COLO668 (cell line): Measurements from ENCODE around the gene TMEM203.

Experiments used
- DNase-seq: peaks from one replicate; lab custom pipeline; 2025; ENCODE audit not compliant: unreplicated experiment; lab: John Stamatoyannopoulos, UW

The TMEM203 gene

DNA sequence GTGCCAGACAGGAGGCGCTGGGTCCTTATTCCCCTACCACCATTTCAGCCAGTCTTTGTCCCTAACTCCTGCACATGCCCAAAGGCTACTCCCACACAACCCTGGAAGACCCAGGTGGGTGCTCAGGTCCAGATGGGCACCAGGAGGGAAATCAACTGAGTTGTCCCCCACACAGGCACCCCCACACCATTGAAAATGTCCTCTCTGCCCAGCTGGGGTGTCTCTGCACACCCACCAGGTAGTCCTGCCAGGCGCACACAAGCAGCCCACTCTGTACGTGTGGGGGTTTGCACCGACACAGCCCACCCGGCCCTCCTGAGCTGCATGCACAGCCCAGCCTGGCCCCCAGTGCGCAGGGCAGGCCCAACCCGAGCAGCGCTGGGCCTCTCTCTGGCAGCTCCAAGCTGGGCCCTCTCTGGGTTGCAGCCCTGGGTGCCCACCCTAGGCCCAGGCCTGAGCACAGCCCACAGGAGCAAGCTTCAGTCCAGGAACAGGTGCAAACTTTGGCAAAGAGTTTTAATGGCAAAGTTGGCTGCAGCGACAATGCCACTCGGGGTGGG, 14.4 kb upstream of the TMEM203 start:
- DNase-seq: no peak

DNA sequence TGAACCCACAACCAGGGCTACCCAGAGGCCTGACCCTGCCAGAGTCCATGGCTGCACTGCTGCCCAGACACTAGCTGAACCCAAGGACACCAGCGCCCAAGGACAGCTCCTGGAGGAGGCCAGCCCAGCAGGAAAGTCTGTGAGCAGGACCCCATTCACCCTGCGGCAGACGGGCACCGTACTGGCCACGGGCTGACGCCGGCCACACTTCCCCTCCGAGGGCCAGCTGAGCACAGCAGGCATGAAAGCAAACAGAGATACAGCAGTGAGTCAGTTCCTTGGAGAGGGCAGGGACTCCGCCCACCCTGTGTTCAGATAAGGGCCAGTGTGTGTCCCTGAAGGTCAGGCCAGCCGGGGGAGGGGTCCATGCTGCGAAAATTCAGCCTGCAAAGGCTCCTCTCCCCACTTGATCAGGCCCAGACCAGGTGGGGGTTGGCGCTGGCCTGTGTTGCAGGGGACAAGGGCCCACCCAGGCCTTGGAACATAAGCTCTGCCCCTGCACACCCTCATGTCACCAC, 13.4 kb upstream of the TMEM203 start:
- DNase-seq: peak; percentile 64

DNA sequence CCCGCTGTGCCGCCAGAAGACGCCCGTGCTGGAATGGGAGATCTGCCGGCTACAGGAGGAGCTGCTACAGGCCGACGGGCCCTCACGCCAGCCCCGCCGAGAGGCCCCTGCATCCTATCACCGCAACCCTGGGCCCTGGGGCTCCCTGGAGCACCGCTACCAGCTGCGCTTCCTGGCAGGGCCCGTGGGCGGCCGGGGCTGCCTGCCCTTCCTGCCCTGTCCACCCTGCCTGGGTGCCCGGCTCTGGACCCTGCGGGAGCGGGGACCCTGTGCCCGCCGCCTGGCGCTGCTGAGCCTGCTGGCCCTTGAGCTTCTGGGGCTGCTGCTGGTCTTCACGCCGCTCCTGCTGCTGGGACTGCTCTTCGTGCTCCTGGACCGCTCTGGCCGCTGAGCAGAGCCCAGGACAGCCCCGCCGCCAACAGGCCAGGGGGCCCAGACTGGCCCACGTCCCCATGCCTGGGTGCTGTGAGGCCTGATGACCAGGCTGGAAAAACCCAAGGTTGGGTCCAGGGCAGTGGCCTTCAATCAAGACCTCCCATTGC, 12.8 kb upstream of the TMEM203 start:
- DNase-seq: no peak

DNA sequence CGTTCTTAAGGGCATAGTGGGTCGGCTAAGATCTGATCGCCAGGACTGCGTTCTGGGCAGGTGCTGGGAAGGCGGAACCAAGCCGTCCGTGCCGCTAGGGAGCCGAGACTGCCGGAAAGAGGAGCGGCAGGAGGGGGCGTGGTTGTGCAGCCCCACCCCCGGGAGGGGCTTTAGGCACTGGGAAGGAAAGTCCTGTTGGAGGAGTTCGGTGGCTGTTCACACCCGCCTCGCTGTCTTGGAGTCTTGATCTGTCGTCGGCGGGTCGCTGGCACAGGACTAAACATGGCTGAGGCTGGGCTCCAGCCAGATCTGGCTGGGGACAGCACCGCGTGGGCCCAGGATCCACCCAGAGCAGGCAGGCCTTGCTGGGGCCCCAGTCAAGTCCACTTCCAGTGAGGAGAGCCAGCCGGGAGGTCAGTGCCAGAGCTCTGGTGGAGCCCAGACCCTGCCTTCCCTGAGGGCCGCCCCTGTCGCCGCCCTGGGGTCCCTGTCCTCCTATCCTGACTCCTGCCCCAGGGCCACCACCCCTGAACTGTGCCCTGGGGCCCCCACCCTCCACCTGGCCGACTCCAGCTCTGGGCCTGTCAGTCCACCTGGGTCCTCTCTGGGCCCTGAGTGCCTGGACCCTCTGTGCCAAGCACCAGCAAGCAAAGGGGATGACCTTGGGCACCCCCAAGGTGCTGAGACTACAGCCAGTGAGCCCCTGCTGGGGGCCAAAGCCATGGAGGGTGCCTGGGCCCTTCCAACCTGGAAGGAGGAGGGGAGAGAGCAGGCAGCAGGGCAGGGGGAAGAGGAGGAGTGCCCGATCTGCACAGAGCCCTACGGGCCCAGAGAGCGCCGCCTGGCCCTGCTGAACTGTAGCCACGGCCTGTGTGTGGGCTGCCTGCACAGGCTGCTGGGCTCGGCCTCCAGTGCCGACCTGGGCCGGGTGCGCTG, 12.1 kb upstream of the TMEM203 start:
- peak; percentile 58 for DNase-seq

DNA sequence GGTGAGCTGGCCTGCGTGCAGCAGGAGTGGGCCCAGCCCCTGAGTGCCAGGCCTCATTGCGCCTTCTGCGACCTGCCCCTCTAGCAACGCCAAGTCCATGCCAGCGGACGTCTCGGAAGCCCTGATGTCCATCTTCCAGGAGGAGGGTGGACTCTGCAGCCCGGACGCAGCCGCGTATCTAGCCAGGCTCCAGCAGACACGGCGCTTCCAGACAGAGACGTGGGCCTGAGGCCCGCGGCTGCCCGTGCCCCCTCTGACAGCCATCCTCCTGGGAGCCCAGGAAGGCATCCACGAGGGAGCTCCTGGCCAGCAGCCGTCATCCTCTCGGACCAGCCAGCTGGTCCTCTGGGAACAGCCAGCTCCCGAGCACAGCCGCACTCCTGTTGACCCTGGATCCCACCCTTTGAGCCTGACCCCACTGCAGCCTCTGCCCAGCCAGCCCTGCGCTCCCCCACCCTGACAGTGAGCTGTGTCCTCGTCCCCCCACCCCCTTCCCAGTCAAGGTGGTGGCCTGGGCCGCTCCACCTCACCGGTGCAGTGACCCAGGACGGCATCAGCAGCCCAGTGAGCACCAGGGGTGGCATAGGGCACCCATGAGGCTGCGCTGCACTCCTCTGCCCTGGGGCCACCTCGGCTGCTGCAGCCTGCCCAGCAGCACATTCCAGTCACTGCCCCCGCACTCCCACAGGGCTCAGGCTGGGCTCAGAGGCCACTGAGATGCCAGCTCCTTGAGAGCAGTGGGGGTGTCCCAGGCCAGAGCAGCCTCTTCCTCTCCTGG, 10.9 kb upstream of the TMEM203 start:
- no peak for DNase-seq

DNA sequence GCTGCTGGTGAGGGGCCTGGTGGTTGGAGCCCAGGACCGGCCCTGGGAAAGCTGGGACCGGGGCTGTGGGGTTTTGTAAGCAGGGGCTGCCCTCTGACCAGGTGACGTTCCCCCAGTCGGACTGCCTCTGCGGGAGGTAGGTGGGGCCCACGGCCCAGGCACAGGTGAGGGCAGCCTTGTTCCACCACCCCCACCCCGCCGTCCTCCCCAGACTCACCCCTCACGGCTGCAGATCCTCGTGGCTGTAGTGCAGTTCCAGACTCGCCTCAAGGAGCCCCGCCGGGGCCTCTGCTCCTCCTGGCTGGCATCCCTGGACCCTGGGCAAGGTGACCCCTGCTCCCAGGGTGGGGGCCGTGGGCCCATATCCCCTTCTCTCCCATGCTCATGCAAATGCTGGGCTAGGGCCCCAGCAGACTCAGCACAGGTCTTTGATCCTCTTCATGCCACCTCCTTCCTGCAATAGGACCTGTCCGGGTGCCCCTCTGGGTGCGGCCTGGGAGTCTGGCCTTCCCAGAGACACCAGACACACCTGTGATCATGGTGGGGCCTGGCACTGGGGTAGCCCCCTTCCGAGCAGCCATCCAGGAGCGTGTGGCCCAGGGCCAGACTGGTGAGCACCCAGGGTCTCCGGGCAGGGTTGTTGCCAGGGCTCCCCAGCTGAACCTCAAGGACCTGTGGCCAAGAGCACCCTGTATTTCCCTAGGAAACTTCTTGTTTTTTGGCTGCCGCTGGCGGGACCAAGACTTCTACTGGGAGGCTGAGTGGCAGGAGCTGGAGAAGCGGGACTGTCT, 9.9 kb upstream of the TMEM203 start:
- DNase-seq: no peak

DNA sequence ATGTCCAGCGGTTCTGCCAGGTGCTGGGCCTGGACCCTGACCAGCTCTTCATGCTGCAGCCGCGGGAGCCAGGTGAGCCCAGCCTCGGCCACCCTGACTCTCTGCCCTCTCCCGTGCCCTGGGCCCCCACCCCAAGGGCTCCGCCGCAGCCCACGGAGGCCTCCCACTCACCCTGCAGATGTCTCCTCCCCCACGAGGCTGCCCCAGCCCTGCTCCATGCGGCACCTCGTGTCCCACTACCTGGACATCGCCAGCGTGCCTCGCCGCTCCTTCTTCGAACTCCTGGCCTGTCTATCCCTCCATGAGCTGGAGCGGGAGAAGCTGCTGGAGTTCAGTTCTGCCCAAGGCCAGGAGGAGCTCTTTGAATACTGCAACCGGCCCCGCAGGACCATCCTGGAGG, 9.2 kb upstream of the TMEM203 start:
- DNase-seq: no peak

DNA sequence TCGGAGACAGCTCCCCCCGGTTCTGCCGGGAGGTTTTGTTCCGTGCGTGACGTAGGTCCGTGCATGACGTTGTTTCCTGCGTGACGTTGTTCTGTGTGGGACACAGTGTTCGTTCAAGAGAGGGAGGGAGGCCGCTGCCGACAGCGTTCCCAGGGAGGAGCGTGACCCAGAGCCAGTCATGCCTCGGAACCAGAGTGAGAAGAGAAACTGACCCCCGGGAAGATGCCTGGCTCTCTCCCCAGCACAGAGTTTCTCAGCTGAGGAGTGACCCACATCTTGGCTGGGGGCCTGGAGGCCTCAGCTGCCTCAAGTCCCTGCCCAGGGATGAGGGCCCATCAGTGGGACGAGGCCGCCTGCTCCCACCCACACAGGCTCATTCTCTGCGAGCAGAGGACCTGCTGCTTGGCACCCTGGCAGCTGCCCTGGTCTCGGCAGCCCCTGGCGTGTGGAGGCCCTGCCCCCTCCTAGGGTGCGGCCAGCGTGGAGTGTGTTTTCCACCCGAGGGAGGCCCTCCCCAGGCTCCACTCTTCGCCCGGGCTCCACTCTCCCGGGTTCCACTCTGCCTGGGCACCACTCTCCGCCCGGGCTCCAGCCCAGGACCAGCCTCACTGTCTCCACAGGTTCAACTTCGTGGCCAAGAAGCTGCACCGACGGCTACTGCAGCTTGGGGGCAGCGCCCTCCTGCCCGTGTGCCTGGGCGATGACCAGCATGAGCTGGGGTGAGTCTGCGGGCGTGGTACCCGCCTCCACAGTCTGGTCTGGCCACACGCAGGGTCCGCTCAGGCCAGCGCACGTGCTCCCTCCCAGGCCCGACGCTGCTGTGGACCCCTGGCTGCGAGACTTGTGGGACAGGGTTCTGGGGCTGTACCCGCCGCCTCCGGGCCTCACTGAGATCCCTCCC, 8.0 kb upstream of the TMEM203 start:
- no peak for DNase-seq

DNA sequence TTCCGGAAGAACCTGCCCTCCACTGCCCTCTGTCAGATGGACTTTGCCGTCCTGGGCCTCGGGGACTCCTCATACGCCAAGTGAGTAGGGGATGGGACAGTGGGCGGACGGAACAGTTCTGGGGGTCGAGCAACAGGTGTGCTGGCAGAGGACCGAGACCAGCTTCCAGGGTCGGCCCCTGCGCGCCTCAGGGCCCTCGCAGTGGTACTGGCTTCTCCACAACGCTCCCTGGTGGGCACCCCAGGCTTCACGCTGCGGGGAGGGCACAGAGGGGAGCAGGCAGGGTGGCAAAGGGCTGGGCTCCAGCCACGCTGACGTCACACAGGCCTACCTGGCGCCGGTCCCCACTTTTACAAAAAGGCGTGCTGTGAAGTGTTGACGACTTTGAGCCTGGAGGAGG, 7.1 kb upstream of the TMEM203 start:
- DNase-seq: no peak

DNA sequence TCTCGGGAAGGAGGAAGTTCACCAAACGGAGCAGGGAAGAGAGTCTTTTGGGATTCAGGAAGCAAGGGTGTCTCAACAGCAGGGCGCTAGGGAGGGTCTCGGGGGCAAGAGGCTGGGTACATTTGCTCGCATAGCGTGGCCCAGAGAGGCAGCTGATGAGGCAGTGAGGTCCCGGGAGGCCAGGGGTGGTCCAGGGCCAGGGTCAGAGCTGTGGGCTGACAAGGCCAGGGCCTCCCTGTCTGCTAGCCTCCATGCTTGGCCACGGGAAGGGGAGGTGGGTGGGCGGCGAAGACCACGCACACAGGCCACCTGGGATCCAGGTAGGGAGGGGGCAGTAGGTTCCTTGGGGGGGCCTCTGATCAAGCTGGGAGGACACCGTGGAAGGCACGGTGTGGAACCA, 6.1 kb upstream of the TMEM203 start:
- DNase-seq: no peak

DNA sequence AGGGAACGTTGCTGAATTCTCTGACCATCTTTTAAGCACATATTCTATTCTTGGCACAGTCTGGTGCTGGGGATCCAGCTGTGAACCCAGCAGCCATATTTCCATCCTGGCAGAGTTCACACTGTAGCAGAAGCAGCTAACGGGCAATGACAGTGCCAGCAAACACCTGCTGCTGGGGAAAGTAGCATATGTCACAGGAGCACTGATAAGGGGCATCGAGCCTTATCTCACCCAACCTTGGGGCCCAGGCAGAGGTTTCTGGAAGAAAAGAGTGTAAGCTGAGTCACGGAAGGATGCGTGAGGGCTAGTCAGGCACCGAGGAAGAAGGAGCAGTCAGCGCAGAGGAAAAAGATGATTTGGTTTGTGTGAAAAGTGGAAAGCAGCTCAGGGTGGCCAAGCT, 1.2 kb upstream of the TMEM203 start:
- no peak for DNase-seq

DNA sequence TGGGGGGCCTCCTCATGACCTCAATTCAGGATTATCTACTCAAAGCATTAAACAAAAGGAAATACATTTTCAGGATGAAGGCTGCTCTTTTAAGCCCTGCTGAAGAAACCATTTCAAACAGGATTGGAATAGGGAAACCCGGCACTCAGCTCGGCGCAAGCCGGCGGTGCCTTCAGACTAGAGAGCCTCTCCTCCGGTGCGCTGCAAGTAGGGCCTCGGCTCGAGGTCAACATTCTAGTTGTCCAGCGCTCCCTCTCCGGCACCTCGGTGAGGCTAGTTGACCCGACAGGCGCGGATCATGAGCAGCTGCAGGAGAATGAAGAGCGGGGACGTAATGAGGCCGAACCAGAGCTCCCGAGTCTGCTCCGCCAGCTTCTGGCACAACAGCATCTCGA, 720 bp downstream of the TMEM203 start:
- no peak for DNase-seq

DNA sequence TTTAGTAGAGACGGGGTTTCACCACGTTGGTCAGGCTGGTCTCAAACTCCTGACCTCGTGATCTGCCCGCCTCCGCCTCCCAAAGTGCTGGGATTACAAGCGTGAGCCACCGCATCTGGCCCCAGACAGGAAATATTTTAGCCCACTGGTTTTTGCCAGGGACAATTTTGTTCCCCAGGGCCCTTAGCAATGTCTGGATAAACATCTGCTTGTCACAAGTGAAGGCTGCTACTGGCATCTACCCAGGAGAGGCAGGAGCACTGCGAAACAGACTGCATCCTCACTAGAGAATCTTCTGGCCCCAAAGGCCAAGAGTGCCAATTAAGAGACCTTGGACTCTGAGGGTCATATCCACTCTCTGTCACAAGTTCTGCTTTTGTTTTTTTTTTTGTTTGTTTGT, 2.5 kb downstream of the TMEM203 start:
- no peak for DNase-seq

DNA sequence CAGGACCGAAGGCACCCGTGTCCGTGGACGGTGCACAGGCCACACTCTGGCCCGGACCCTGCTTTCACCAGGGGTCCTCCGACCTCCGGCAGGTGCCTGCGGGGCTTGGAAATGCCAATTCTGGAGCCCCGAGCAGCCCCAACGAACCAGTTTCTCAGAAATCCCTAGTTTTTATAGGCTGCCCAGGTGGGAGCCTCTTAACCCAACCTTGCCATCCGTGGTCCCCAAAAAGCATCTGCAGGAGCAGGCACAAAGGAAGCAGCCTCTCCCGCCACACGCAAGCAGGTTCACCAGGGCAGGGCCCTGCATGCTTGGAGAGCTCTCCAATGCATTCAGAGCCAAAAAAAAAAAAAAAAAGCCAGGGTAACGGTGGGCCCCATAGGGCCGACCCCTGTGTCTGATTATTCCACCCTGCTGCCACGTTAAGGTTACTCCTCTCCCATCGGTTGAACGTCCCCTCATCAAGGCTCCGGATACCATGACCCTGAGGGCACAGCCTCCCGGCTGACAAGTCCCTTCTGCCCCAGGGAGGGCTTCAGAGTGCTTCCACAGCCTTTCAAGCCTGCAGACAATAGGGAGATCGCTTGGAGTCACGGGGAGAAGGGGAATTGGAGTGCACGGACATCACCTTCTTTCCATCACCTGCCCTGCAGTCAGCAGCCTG, 4.1 kb downstream of the TMEM203 start:
- DNase-seq: no peak

DNA sequence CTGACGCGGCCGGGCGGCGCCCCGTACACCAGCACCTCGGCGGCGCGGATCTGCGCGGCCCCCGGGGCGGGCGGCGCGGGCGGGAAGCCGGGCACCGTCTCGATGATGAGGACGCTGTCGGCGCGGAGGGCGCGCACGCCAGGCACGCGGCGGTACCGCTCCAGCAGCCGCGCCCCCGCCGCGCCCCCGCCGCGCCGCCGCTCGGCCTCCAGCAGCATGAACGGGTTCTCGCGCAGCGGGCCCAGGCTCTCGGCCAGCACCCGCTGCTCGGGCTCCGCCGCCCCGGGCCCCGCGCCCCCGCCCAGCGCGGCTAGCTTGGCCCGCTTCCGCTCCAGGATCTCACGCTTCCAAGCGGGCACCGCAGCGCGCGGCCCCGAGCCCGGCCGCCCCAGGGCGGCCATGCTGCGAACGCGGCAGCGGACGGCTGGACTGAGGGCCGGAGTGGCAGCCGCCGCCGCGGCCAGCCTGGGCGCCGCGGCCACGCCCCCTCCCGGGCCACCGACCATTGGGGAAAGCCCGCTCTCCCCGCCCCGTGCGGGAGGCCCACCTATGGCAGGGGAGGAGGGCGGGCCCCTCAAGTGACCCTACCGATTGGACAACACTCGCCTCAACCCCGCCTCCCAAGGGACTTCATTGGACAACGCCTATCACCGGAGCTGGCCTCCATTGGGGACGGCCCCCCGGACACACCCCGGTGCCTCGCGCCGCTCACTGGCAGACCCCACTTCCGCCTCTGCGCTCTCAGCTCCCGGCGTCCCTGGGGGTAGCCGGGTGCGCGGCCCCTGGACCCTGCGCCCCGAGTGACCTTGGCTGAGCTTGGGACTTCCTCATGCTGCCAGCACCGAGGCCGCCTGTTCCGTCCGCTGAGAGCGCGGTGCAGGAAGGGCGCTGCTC, 4.9 kb downstream of the TMEM203 start, which contains the start of gene TPRN:
Gene TPRN (minus strand): TSS at position 431 of the 894 bp plus-strand sequence. CDS start 30 bp downstream, at position 401.
- peak; percentile 99 for DNase-seq

DNA sequence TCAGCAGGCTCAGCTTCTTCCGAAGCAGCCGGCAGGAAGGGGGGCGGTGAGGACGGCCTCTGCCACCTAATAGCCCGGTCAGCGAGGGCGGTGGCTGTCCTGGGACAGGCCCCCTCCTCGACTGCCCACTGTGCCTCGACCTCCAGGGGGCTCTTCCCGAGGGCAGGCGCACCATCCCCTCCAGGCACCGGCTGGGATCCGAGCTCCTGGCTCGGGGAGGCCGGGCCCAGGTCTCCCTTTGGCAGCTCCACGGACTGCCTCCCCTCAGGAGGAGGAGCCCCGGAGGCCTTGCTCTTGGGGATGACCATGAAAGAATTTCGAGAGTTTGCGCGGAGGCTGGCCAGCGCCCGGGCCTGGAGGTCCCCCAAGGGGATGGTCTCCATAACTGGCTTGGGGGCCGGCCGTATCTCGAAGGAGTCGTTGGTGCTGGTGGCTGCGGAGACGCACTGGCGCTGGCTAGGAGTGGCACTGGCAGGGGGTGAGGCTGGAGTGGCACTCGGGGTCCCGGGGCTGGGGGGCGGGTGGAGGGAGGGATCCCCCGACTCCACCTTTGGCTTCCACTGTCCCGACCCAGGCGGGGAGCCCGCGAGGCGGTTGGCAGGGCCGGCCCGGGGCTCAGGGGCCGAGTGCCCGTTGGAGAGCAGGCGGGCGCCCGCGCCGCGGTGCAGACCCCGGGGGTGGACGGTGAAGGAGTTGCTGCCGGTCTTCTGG, 5.9 kb downstream of the TMEM203 start:
- peak; percentile 30 for DNase-seq

DNA sequence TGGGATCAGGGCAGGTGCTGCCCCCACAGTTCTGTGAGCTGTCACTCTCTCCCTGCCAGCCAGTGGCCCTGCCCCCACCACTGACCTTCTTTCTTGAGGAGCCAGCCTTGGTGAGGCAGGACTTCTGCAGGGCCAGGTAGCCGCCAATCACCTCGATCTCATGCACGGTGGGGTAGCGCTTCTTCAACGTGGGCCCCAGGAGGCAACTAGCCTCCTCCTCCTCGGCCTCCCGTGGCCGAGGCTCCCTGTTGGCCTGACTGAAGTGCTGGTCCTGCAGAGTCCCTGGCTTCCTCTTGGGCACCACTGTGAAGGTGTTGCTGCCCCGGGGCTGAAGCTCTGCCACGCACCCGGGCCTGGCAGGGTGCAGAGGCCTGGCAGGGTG, 6.6 kb downstream of the TMEM203 start:
- peak; percentile 27 for DNase-seq
